Hepatocyte (in vitro differentiated cells): Measurements from ENCODE around the gene GKN1. TPM values are rescaled to one million over a fixed set of nuclear protein-coding genes. Genes with fewer than 3 reads are reported as not detected.

Experiments used
- DNase-seq: peaks from one replicate; pipeline ENCODE4 v3.0.0-alpha.2; 2016; ENCODE audit warnings: low spot score
- H2AFZ ChIP-seq: fragments of 200-600 bp; sonication (generic); 2 replicates; pipeline ENCODE4 v1.6.0; 2016; ENCODE audit warnings: antibody characterized with exemption, mild to moderate bottlenecking
- H3K27ac ChIP-seq: fragments of 200-600 bp; sonication (generic); 2 replicates; pipeline ENCODE4 v1.5.1; 2016; ENCODE audit warnings: mild to moderate bottlenecking
- H3K27me3 ChIP-seq: fragments of 200-600 bp; sonication (generic); 2 replicates; pipeline ENCODE4 v1.6.1; 2016
- H3K36me3 ChIP-seq: fragments of 200-600 bp; sonication (generic); replicated peaks from 2 replicates; pipeline ENCODE4 v1.5.1; 2016; ENCODE audit warnings: low read depth; ENCODE audit not compliant: insufficient read depth
- H3K4me1 ChIP-seq: fragments of 200-600 bp; sonication (generic); 2 replicates; pipeline ENCODE4 v1.5.1; 2016; ENCODE audit warnings: mild to moderate bottlenecking, moderate library complexity; ENCODE audit not compliant: insufficient read depth
- H3K4me2 ChIP-seq: fragments of 200-600 bp; sonication (generic); 2 replicates; pipeline ENCODE4 v1.6.0; 2016
- H3K4me3 ChIP-seq: fragments of 200-600 bp; sonication (generic); 2 replicates; pipeline ENCODE4 v1.5.1; 2016; ENCODE audit warnings: mild to moderate bottlenecking
- H3K79me2 ChIP-seq: fragments of 200-600 bp; sonication (generic); 2 replicates; pipeline ENCODE4 v1.6.0; 2017; ENCODE audit warnings: mild to moderate bottlenecking
- H3K9me2 ChIP-seq: fragments of 200-600 bp; sonication (generic); replicated peaks from 2 replicates; pipeline ENCODE4 v1.6.0; 2017; ENCODE audit warnings: mild to moderate bottlenecking; ENCODE audit not compliant: insufficient read depth
- H3K9me3 ChIP-seq: fragments of 200-600 bp; sonication (generic); 2 replicates; pipeline ENCODE4 v1.5.1; 2016; ENCODE audit warnings: low read depth, mild to moderate bottlenecking
- H4K20me1 ChIP-seq: fragments of 200-600 bp; sonication (generic); 2 replicates; pipeline ENCODE4 v1.6.0; 2016; ENCODE audit warnings: mild to moderate bottlenecking; ENCODE audit not compliant: insufficient read depth, poor library complexity, severe bottlenecking
- EZH2 ChIP-seq: fragments of 200-600 bp; sonication (generic); IDR thresholded peaks from 2 replicates; pipeline ENCODE4 v1.6.1; 2016; ENCODE audit warnings: antibody characterized with exemption, mild to moderate bottlenecking, borderline replicate concordance
- EZH2phosphoT487 ChIP-seq: fragments of 200-600 bp; sonication (generic); IDR thresholded peaks from one replicate; pipeline ENCODE4 v1.6.1; 2018; ENCODE audit warnings: antibody characterized with exemption, mild to moderate bottlenecking, low read depth, moderate library complexity; ENCODE audit not compliant: unreplicated experiment, severe bottlenecking
- WGBS: methylation state at CpG from one replicate; pipeline ENCODE4 v1.1.6; 2016; ENCODE audit warnings: low lambda C conversion rate; ENCODE audit errors: missing lambda C conversion rate; 5-methylcytosine and 5-hydroxymethylcytosine counted together
- polyA plus RNA-seq: library from polyadenylated mRNA; unstranded; fragments of >200 nt; fragmentation: Nextera tagmentation; extraction: Ambion mirVana; gene quantifications from 2 replicates; pipeline ENCODE4 v1.2.1, GENCODE V29; 2016
- total RNA-seq: library from RNA; depleted of rRNA; stranded (reverse); fragments of >200 nt; gene quantifications from 2 replicates; pipeline ENCODE4 v1.2.3, GENCODE V29; 2014
- TF ChIP-seq, protein P1 (sequence below): fragments of 200-600 bp; sonication (generic); IDR thresholded peaks from 2 replicates; pipeline ENCODE4 v1.5.1; 2016; ENCODE audit warnings: antibody characterized with exemption, mild to moderate bottlenecking; ENCODE audit not compliant: poor library complexity

The GKN1 gene
- total and polyA plus RNA-seq, 2 experiments from 2014 or later: 0.25 to 0.53 TPM

DNA sequence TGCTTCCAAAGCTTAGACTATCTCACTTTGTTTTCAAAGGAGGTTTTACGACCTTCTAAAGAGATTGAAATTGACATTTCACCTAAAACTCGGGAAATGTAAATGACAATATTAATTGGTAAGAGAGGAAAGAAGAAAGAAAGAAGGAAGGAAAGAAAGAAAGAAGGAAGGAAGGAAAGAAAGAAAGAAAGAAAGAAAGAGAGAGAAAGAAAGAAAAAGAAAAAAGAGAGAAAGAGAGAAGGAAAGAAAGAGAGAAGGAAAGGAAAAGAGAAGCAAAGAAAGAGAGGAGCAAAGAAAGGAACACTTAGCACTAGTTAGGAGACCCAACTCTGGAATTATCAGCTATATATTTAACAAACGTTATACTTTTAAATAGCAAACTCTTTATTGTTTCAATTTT is 3.7 kb downstream of the GKN1 start:
- H3K9me2 ChIP-seq: no peaks in the 10 kb centered on the region
- H3K27me3 ChIP-seq: peaks cover 14% of the 10 kb centered on the region
- no peak overlapping the region for H3K4me3 ChIP-seq
- TF ChIP-seq EZH2: no peak
- TF ChIP-seq, protein P1, sequence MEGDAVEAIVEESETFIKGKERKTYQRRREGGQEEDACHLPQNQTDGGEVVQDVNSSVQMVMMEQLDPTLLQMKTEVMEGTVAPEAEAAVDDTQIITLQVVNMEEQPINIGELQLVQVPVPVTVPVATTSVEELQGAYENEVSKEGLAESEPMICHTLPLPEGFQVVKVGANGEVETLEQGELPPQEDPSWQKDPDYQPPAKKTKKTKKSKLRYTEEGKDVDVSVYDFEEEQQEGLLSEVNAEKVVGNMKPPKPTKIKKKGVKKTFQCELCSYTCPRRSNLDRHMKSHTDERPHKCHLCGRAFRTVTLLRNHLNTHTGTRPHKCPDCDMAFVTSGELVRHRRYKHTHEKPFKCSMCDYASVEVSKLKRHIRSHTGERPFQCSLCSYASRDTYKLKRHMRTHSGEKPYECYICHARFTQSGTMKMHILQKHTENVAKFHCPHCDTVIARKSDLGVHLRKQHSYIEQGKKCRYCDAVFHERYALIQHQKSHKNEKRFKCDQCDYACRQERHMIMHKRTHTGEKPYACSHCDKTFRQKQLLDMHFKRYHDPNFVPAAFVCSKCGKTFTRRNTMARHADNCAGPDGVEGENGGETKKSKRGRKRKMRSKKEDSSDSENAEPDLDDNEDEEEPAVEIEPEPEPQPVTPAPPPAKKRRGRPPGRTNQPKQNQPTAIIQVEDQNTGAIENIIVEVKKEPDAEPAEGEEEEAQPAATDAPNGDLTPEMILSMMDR: no peak
- no peak for TF ChIP-seq EZH2phosphoT487
- no peaks in the 10 kb centered on the region for H4K20me1 ChIP-seq
- WGBS: 71% methylated on average over 3 of the region's 3 CpGs
- no peaks in the 10 kb centered on the region for H3K36me3 ChIP-seq
- H3K27ac ChIP-seq: no peak overlapping the region
- DNase-seq: no peak
- no peak overlapping the region for H3K4me2 ChIP-seq
- H3K4me1 ChIP-seq: no peaks in the 10 kb centered on the region
- no peaks in the 10 kb centered on the region for H3K9me3 ChIP-seq
- no peak overlapping the region for H2AFZ ChIP-seq
- no peaks in the 10 kb centered on the region for H3K79me2 ChIP-seq

DNA sequence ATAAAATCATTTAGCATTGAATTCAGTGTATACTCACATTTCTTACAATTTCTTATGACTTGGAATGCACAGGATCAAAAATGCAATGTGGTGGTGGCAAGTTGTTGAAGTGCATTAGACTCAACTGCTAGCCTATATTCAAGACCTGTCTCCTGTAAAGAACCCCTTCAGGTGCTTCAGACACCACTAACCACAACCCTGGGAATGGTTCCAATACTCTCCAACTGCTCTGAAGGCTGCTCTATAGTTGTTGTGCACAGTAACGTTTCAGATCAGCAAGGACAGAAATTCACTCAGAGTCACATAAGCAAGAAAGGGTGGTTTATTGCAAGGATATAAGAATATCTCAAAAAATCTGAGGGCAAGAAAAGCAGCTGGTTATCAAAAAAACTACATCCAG is 6.5 kb downstream of the GKN1 start:
- H3K79me2 ChIP-seq: no peaks in the 10 kb centered on the region
- no peak overlapping the region for H3K4me3 ChIP-seq
- H4K20me1 ChIP-seq: no peaks in the 10 kb centered on the region
- no peaks in the 10 kb centered on the region for H3K4me1 ChIP-seq
- no peak for TF ChIP-seq EZH2phosphoT487
- no peak for TF ChIP-seq EZH2
- TF ChIP-seq, protein P1: no peak
- H3K27ac ChIP-seq: no peak overlapping the region
- H3K27me3 ChIP-seq: peaks cover 7% of the 10 kb centered on the region
- 86% methylated on average over 1 of the region's 1 CpG for WGBS
- H3K4me2 ChIP-seq: no peak overlapping the region
- H3K36me3 ChIP-seq: no peaks in the 10 kb centered on the region
- H2AFZ ChIP-seq: no peak overlapping the region
- no peaks in the 10 kb centered on the region for H3K9me2 ChIP-seq
- H3K9me3 ChIP-seq: no peaks in the 10 kb centered on the region
- no peak for DNase-seq

DNA sequence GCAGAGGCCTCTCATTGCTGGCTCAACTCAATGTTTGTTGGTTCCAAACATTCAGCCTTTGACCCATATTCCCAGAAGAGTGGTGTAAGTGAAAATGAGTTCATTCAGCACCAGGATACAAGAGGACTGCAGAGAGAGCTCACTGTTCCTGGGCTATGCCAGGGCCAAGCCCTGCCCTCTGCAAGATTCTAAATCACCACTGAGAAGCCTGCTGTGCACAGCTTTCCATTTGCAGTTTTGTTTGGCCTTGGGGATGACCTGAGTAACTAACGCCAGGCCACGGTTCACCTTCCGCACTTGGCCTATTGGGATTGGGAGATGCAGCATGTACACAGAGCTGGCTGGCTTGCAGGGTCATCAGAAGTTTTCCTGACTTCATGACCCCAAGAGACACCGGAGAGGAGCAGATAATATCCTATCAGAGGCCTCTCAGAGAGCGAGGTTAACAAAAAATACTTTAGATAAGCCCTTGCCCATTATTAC is 12.6 kb downstream of the GKN1 start:
- Histone ChIP-seq H3K27me3 (no peaks in the 10 kb centered on the region), H3K4me3 (no peak overlapping the region), H3K79me2 (no peaks in the 10 kb centered on the region), H3K9me3 (no peaks in the 10 kb centered on the region), H3K27ac (no peak overlapping the region), H2AFZ (no peak overlapping the region), H3K36me3 (no peaks in the 10 kb centered on the region), H3K4me1 (no peaks in the 10 kb centered on the region), H4K20me1 (no peaks in the 10 kb centered on the region), H3K4me2 (no peak overlapping the region), H3K9me2 (no peaks in the 10 kb centered on the region)
- DNase-seq: no peak
- WGBS: 90% methylated on average over 5 of the region's 5 CpGs
- TF ChIP-seq EZH2phosphoT487: no peak
- TF ChIP-seq, protein P1: no peak
- no peak for TF ChIP-seq EZH2

DNA sequence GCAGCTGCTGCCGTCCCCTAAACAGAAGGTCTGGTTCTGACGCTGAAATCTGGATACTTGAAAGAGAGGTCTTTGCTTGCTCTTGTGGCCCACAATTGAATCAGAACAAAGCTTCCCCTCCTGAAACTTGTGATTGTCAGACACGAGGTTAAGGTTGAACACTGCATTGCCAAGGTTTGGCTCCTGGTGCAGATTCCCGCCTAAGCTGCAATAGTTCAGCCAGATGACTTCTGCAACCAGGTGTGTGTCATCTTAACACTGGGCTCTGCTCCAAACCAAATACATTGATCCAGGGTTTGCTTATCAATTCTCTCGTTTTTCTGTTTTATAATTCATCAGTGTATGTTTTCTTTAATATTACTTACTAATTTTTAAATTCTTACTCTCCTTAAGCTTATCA is 14.6 kb downstream of the GKN1 start:
- no peak overlapping the region for H2AFZ ChIP-seq
- no peak for DNase-seq
- no peaks in the 10 kb centered on the region for H3K36me3 ChIP-seq
- no peak overlapping the region for H3K4me3 ChIP-seq
- TF ChIP-seq, protein P1: no peak
- TF ChIP-seq EZH2 (no peak), EZH2phosphoT487 (no peak)
- no peak overlapping the region for H3K27ac ChIP-seq
- H3K27me3 ChIP-seq: no peaks in the 10 kb centered on the region
- no peaks in the 10 kb centered on the region for H4K20me1 ChIP-seq
- WGBS: 83% methylated on average over 5 of the region's 5 CpGs
- H3K9me3 ChIP-seq: no peaks in the 10 kb centered on the region
- no peak overlapping the region for H3K4me2 ChIP-seq
- H3K9me2 ChIP-seq: no peaks in the 10 kb centered on the region
- H3K4me1 ChIP-seq: no peaks in the 10 kb centered on the region
- no peaks in the 10 kb centered on the region for H3K79me2 ChIP-seq
